SK-N-SH (cell line): ENCODE data around the gene TFAP2A.

Experiments
- CTCF ChIP-seq: fragments of 200-600 bp; sonication (generic); IDR thresholded peaks from 2 replicates; pipeline ENCODE4 v1.6.1; 2017; ENCODE audit warnings: antibody characterized with exemption, mild to moderate bottlenecking, moderate library complexity
- EP300 ChIP-seq, 2 experiments: IDR thresholded peaks; 2 replicates each; pipeline versions ENCODE4 v1.4.0 to v1.6.1; 2012; ENCODE audit warnings: borderline replicate concordance in 1 of 2, low read depth in 1 of 2, low read length in 1 of 2
- EZH2phosphoT487 ChIP-seq: fragments of 200-600 bp; sonication (generic); IDR thresholded peaks from 2 replicates; pipeline ENCODE4 v1.6.1; 2017; ENCODE audit warnings: low read depth, mixed run types, mild to moderate bottlenecking, antibody characterized with exemption, moderate library complexity, borderline replicate concordance
- GATA2 ChIP-seq: sonication (generic); formaldehyde crosslinking; IDR thresholded peaks from 2 replicates; pipeline ENCODE4 v1.5.0; 2020; ENCODE audit warnings: mild to moderate bottlenecking, missing genetic modification reagents
- MXI1 ChIP-seq: IDR thresholded peaks from 2 replicates; pipeline ENCODE4 v1.6.1; 2012; ENCODE audit warnings: mild to moderate bottlenecking, low read depth, low read length, improper control_type of control experiment
- NFIC ChIP-seq: IDR thresholded peaks from 2 replicates; pipeline ENCODE4 v1.4.0; 2012; ENCODE audit warnings: borderline replicate concordance
- NRF1 ChIP-seq: IDR thresholded peaks from 2 replicates; pipeline ENCODE4 v1.6.1; 2012; ENCODE audit warnings: low read depth, mild to moderate bottlenecking, low read length
- POLR2AphosphoS5 ChIP-seq: IDR thresholded peaks from 2 replicates; pipeline ENCODE4 v1.6.1; 2012; ENCODE audit warnings: low read depth, low read length
- RFX5 ChIP-seq: IDR thresholded peaks from 2 replicates; pipeline ENCODE4 v1.6.1; 2012; ENCODE audit warnings: mild to moderate bottlenecking, improper control_type of control experiment, low read length
- TCF12 ChIP-seq: IDR thresholded peaks from 2 replicates; pipeline ENCODE4 v1.4.0; 2012
- TEAD4 ChIP-seq: IDR thresholded peaks from 2 replicates; pipeline ENCODE4 v1.4.0; 2012; ENCODE audit warnings: mild to moderate bottlenecking, borderline replicate concordance; ENCODE audit not compliant: insufficient read depth
- TF ChIP-seq, protein P1 (sequence below): IDR thresholded peaks from 2 replicates; pipeline ENCODE4 v1.4.0; 2012; ENCODE audit warnings: low read depth

DNA sequence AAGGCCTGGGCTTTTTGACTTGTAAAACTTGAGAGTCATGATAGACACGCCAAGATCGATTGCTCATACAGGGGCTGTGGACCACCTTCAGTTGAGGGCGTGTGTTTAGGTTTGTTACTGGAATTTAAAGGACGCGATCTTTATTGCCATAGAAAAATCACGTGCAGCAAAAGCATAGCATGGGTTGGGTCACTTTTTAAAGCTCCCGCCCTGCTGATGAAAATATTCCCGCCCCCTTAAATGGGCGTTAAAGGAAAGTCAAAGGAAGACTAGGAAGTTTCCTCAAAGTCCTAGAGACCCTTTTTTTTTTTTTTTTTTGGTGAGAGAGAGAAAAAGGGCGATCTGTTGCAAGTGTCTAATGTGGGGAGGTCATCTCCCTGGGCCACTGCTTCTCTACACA is 23.1 kb downstream of the TFAP2A start:
- no peak for TF ChIP-seq EP300 (IDR thresholded peaks at IDR 0.05; ENCODE audit: borderline replicate concordance in 1 of 2, low read depth in 1 of 2, low read length in 1 of 2)
- TF ChIP-seq POLR2AphosphoS5, result no peak
- no peak for TF ChIP-seq TEAD4
- no peak for TF ChIP-seq CTCF
- no peak for TF ChIP-seq NRF1
- TF ChIP-seq EZH2phosphoT487, result no peak
- TF ChIP-seq TCF12, result no peak
- no peak for TF ChIP-seq MXI1
- TF ChIP-seq, protein P1, sequence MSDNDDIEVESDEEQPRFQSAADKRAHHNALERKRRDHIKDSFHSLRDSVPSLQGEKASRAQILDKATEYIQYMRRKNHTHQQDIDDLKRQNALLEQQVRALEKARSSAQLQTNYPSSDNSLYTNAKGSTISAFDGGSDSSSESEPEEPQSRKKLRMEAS, result no peak
- TF ChIP-seq RFX5, result no peak
- TF ChIP-seq GATA2 (CRISPR knock-in tag), result no peak
- no peak for TF ChIP-seq NFIC
